Measurements from ENCODE around the gene RASGEF1B.
A peak's percentile ranks its signal among the peaks of the same experiment; 100 is the strongest.
"Not testable (repeated sequence)": the region's sequence is repeated elsewhere in the genome, so short reads cannot be mapped to it uniquely, and the experiment has no call there.

Gene RASGEF1B

GRCh38 chr4:81498046-81498445, 26.3 kb upstream of the RASGEF1B start:
- DNase-seq: no peak

GRCh38 chr4:81495345-81495744, 23.6 kb upstream of the RASGEF1B start:
- DNase-seq: no peak

GRCh38 chr4:81494031-81494431, 22.3 kb upstream of the RASGEF1B start:
- peak; percentile 72 for DNase-seq

GRCh38 chr4:81492606-81493230, 21.0 kb upstream of the RASGEF1B start:
- DNase-seq: no peak

- peak; percentile 89 for DNase-seq
Observed at GRCh38 chr4:81491943-81492342, 20.2 kb upstream of the RASGEF1B start.

- no peak for DNase-seq
Observed at GRCh38 chr4:81490403-81491160, 18.9 kb upstream of the RASGEF1B start.

GRCh38 chr4:81486502-81486901, 14.8 kb upstream of the RASGEF1B start:
- no peak for DNase-seq

GRCh38 chr4:81485310-81485980, 13.7 kb upstream of the RASGEF1B start:
- DNase-seq: no peak

GRCh38 chr4:81482326-81482725, 10.6 kb upstream of the RASGEF1B start:
- DNase-seq: no peak

- no peak for DNase-seq
Observed at GRCh38 chr4:81481151-81481550, 9.4 kb upstream of the RASGEF1B start.

- DNase-seq: not testable (repeated sequence)
Observed at GRCh38 chr4:81479573-81479972, 7.9 kb upstream of the RASGEF1B start.

- DNase-seq: not testable (repeated sequence)
Observed at GRCh38 chr4:81473331-81474265, 1.9 kb upstream of the RASGEF1B start.

- peak; percentile 87 for DNase-seq
Observed at GRCh38 chr4:81472281-81473182, 825 bp upstream of the RASGEF1B start.

GRCh38 chr4:81471298-81471587, 464 bp downstream of the RASGEF1B start:
- no peak for DNase-seq

- DNase-seq: no peak
Observed at GRCh38 chr4:81470456-81471297, 1.0 kb downstream of the RASGEF1B start.

- no peak for DNase-seq
Observed at GRCh38 chr4:81469781-81470455, 1.8 kb downstream of the RASGEF1B start.

- DNase-seq: no peak
Observed at GRCh38 chr4:81468678-81469077, 3.0 kb downstream of the RASGEF1B start.

GRCh38 chr4:81467672-81467964, 4.1 kb downstream of the RASGEF1B start:
- DNase-seq: no peak

GRCh38 chr4:81466841-81467671, 4.7 kb downstream of the RASGEF1B start:
- DNase-seq: peak; percentile 87
